Testis (tissue), 3 donors: ENCODE data around the gene TMEM174. TPM values are rescaled to one million over a fixed set of nuclear protein-coding genes. Genes with fewer than 3 reads are reported as not detected.

Source experiments
- DNase-seq: peaks from one replicate; pipeline ENCODE4 v3.0.0-alpha.2; 2019
- H3K27ac ChIP-seq, 2 donors: fragments of 200-600 bp; sonication (generic); one replicate each; pipeline ENCODE4 v1.5.1; 2019
- H3K27me3 ChIP-seq: fragments of 200-600 bp; sonication (generic); one replicate; pipeline ENCODE4 v1.5.1; 2019
- H3K36me3 ChIP-seq: fragments of 200-600 bp; sonication (generic); one replicate; pipeline ENCODE4 v1.5.1; 2017; ENCODE audit warnings: low read depth; ENCODE audit errors: missing control alignments
- H3K4me1 ChIP-seq: fragments of 200-600 bp; sonication (generic); one replicate; pipeline ENCODE4 v1.5.1; 2019
- H3K4me3 ChIP-seq, 2 donors: fragments of 200-600 bp; sonication (generic); one replicate each; pipeline ENCODE4 v1.5.1; 2017 to 2019
- H3K9me3 ChIP-seq: fragments of 200-600 bp; sonication (generic); one replicate; pipeline ENCODE4 v1.5.1; 2017
- POLR2A ChIP-seq: fragments of 450-650 bp; IDR thresholded peaks from one replicate; pipeline ENCODE4 v1.6.1; 2017; ENCODE audit warnings: antibody characterized with exemption, mild to moderate bottlenecking, moderate library complexity
- WGBS, 2 donors: methylation state at CpG; one replicate each; pipeline ENCODE4 v1.1.5; 2018; 5-methylcytosine and 5-hydroxymethylcytosine counted together
- intact Hi-C: fragments of 100-400 bp; cut with DNase I; formaldehyde crosslinking; loops from one replicate; pipeline ENCODE4 v1.15.1; 2023; ENCODE audit warnings: low total_unique reads
- polyA plus RNA-seq: library from polyadenylated mRNA; stranded (reverse); fragments of 350-450 nt; fragmentation: Illumina TruSeq; extraction: RNeasy Lipid Tissue Mini Kit (QIAGEN cat#74804); gene quantifications from one replicate; pipeline ENCODE4 v1.2.3, GENCODE V29; 2014; ENCODE audit warnings: low read depth, low replicate concordance; ENCODE audit not compliant: insufficient read depth
- total RNA-seq, 2 donors: library from RNA; depleted of rRNA; stranded (reverse); fragments of >200 nt; gene quantifications; one replicate each; pipeline ENCODE4 v1.2.3, GENCODE V29; 2016
- TF ChIP-seq, protein P1 (sequence below), 3 experiments: fragments of 450-650 bp in 2 of 3; fragments of 200-600 bp in 1 of 3; sonication (generic) in 1 of 3; IDR thresholded peaks; one replicate each; pipeline ENCODE4 v1.5.1; 2016 to 2019; ENCODE audit warnings: antibody characterized with exemption in 3 of 3, mild to moderate bottlenecking in 2 of 3, moderate library complexity in 1 of 3

Gene TMEM174
- total and polyA plus RNA-seq, 3 donors from 2014 or later, result not detected

DNA sequence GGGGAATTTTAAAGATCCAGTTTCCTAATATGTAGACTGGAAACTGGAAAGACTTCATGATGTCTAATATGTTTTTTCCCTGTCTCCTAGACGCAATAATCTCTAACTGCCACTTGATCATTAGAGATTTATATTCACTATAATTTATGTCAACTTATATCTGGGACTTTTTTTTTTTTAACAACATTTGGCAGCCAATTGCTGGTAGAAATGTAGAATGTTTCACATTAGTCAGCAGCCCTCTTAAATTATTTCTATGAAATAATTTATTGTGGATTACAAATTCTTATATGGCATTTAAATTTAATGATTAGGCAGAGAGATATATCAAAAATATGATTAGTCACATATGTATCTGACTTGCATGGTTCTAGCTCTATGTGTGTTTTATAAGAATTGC lies 48.2 kb downstream of the TMEM174 start:
- no peak overlapping the region for H3K27ac ChIP-seq
- intact Hi-C loops, result no loop called here
- H3K27me3 ChIP-seq, result no peaks in the 10 kb centered on the region
- 83 to 91% methylated on average over 1 of the region's 1 CpG for WGBS, 2 donors
- no peaks in the 10 kb centered on the region for H3K4me1 ChIP-seq
- no peaks in the 10 kb centered on the region for H3K9me3 ChIP-seq
- no peak for DNase-seq
- TF ChIP-seq POLR2A, result no peak
- TF ChIP-seq, protein P1, sequence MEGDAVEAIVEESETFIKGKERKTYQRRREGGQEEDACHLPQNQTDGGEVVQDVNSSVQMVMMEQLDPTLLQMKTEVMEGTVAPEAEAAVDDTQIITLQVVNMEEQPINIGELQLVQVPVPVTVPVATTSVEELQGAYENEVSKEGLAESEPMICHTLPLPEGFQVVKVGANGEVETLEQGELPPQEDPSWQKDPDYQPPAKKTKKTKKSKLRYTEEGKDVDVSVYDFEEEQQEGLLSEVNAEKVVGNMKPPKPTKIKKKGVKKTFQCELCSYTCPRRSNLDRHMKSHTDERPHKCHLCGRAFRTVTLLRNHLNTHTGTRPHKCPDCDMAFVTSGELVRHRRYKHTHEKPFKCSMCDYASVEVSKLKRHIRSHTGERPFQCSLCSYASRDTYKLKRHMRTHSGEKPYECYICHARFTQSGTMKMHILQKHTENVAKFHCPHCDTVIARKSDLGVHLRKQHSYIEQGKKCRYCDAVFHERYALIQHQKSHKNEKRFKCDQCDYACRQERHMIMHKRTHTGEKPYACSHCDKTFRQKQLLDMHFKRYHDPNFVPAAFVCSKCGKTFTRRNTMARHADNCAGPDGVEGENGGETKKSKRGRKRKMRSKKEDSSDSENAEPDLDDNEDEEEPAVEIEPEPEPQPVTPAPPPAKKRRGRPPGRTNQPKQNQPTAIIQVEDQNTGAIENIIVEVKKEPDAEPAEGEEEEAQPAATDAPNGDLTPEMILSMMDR (IDR thresholded peaks at IDR 0.05), result no peak
- H3K36me3 ChIP-seq, result no peaks in the 10 kb centered on the region
- H3K4me3 ChIP-seq, result no peak overlapping the region

DNA sequence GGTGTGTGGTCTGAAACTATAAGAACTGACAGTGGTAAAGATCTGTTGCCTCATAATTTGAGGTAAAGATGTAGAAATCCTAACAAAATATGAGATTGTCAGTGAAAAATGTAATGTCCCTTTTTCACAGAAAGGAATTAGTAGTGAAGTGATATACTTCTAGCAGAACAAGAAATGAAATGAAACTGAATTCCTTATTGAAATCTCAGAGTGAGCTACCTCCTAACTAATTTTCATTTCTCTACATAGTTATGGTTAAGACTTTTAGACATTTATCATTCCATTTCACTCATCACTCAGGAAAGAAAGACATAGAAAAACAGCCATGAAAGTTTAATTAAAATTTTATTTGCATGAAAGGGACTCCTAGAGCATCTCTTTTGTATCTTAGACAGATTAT lies 48.7 kb downstream of the TMEM174 start:
- intact Hi-C loops, result no loop called here
- no peaks in the 10 kb centered on the region for H3K27me3 ChIP-seq

DNA sequence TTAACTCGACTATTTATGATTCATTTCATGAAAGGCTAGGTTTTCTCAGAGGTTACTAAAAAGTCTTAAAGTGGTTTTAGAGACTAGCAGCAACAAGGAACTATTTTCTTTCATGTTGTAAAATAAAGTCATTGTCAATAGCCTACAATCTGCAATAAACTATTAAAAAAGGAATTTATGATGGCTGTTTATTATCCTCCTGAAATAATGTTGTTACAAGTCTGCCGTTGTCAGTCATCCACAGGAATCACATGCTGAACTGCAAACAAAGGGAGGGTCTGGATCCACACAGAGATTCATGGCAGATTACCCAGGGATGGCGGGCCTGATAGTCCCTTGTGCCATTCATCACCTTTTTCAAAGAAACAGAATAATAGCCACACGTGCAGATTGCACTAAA lies 49.2 kb downstream of the TMEM174 start:
- H3K9me3 ChIP-seq, result no peaks in the 10 kb centered on the region

More for the DNA sequence above, 48.7 kb downstream of the TMEM174 start:
- no peaks in the 10 kb centered on the region for H3K4me1 ChIP-seq
- TF ChIP-seq, protein P1 (IDR thresholded peaks at IDR 0.05), result no peak
- no peak for TF ChIP-seq POLR2A
- no peak overlapping the region for H3K4me3 ChIP-seq
- H3K36me3 ChIP-seq, result no peaks in the 10 kb centered on the region
- DNase-seq, result no peak
- no peaks in the 10 kb centered on the region for H3K9me3 ChIP-seq
- H3K27ac ChIP-seq, result no peak overlapping the region

More for the DNA sequence above, 49.2 kb downstream of the TMEM174 start:
- no peaks in the 10 kb centered on the region for H3K4me1 ChIP-seq
- H3K36me3 ChIP-seq, result no peaks in the 10 kb centered on the region
- intact Hi-C loops, result no loop called here
- no peak overlapping the region for H3K27ac ChIP-seq
- H3K4me3 ChIP-seq, result no peak overlapping the region
- no peaks in the 10 kb centered on the region for H3K27me3 ChIP-seq
- TF ChIP-seq, protein P1 (IDR thresholded peaks at IDR 0.05), result no peak
- no peak for TF ChIP-seq POLR2A
- 55 to 67% methylated on average over 4 of the region's 4 CpGs for WGBS, 2 donors
- DNase-seq, result no peak

Other genes with a start within 250 kb of the TMEM174 start
- gene FCHO2, start 217.2 kb upstream of the TMEM174 start, total RNA-seq, result 10 to 100 TPM; 18.7 to 20.6 TPM
- gene FCHO2, start 217.2 kb upstream of the TMEM174 start, polyA plus RNA-seq, result 8.7 TPM
- 1 to 10 TPM; 1.7 to 2.7 TPM for gene TMEM171, start 52.6 kb upstream of the TMEM174 start, total RNA-seq
- gene TMEM171, start 52.6 kb upstream of the TMEM174 start, polyA plus RNA-seq, result 1.1 TPM